ENCODE results near the gene ZNF337.
"Not testable (repeated sequence)": the region's sequence is repeated elsewhere in the genome, so short reads cannot be mapped to it uniquely, and the experiment has no call there.

ZNF337 gene

DNA sequence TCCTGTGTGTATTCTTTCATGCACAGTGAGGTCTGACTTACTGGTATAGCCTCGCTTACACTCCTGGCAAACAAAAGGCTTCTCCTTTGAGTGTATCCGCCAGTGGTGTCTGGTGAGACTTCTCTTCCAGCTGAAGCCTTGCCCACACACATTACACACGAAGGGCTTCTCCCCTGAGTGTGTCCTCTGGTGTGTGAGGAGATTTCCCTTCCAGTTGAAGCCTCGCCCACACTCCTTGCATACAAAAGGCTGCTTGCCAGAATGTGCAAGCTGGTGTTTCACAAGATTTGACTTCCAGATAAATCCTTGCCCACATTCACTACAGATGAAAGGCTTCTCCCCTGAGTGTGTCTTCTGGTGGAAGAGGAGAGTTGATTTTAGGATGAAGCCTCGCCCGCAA is 21.5 kb downstream of the ZNF337 start:
- no peak overlapping the region for H3K4me3 ChIP-seq (replicated peaks; ENCODE audit: low read depth, low read length)
- DNase-seq (ENCODE audit: low read depth), result no peak
- TF ChIP-seq, protein P1, sequence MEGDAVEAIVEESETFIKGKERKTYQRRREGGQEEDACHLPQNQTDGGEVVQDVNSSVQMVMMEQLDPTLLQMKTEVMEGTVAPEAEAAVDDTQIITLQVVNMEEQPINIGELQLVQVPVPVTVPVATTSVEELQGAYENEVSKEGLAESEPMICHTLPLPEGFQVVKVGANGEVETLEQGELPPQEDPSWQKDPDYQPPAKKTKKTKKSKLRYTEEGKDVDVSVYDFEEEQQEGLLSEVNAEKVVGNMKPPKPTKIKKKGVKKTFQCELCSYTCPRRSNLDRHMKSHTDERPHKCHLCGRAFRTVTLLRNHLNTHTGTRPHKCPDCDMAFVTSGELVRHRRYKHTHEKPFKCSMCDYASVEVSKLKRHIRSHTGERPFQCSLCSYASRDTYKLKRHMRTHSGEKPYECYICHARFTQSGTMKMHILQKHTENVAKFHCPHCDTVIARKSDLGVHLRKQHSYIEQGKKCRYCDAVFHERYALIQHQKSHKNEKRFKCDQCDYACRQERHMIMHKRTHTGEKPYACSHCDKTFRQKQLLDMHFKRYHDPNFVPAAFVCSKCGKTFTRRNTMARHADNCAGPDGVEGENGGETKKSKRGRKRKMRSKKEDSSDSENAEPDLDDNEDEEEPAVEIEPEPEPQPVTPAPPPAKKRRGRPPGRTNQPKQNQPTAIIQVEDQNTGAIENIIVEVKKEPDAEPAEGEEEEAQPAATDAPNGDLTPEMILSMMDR (IDR thresholded peaks at IDR 0.05; ENCODE audit: low read length, missing control alignments), result no peak

DNA sequence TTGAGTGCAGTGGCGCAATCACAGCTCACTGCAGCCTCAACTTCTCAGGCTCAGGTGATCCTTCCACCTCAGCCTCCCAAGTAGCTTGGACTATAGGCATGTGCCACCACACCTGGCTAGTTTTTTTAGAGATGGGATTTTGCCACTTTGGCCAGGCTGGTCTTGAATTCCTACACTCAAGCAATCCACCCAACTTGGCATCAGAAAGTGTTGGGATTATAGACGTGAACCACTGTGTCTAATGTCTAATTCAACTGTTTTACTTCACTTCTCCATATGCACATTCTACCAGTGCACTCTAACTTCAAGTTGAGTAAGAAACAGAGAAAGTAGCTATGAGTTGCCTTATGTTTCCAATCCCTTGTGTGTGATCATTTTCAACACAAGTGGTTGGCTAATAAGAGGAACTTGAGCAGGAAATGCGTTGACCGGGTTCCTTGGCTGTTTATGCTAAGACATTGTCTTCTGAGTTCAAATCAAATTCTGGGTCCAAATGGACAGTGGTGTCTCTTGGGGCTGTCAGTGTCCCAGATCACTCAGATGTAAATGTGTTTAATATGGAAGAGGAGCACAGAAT is 23.9 kb downstream of the ZNF337 start:
- H3K4me3 ChIP-seq (replicated peaks; ENCODE audit: low read depth, low read length), result no peak overlapping the region
- TF ChIP-seq, protein P1 (IDR thresholded peaks at IDR 0.05; ENCODE audit: low read length, missing control alignments), result no peak
- DNase-seq (ENCODE audit: low read depth), result no peak

DNA sequence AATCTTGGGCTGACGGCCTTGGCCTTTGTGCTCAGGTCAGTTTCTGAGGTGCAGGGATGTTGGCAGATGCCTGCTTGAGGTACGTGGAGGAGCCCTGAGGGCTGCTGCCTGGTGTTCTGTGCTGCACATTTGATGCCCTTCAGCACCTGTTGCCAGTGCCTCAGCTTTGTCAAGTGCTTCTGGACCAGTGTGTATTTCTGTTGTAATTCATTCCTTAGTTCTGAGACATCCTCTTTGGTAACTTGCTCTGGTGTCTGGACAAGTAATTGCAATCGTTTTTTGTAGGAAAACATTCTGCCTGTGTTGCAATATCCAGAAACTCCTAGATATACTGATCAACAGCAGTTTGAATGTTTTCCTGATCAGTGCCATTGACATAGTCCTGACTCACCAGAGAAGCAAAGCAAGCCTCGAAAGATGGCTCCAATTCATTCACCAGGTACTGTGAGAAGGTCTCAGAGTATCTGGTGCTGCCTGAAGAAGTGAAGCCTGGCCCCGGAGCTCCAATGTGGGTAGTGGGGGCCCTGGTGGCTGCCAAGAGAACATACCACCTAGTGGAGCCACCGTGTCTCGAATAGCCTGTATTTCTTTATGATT is 26.7 kb downstream of the ZNF337 start:
- TF ChIP-seq, protein P1 (IDR thresholded peaks at IDR 0.05; ENCODE audit: low read length, missing control alignments), result no peak
- DNase-seq (ENCODE audit: low read depth), result peak; percentile 70
- H3K4me3 ChIP-seq (replicated peaks; ENCODE audit: low read depth, low read length), result no peak overlapping the region

DNA sequence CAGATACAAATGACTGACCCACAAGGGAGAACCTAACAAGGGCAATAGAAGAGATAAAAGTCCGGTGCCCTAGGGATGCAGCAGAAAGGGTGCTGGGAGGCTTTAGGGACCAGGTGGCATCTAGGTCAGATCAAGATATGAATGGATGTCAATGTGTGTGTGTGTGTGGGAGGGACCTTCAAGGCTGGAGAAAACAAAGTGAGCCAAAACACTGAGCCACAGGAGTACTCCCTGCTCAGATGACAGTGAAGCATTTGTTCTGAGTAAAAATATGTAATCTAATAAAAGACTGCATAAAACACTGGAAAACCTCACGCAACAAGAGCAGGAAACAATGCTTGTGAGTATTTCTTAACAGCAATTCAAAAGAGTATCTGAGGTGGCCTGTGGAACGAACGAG is 28.2 kb downstream of the ZNF337 start:
- H3K4me3 ChIP-seq (replicated peaks; ENCODE audit: low read depth, low read length), result no peak overlapping the region
- TF ChIP-seq, protein P1 (IDR thresholded peaks at IDR 0.05; ENCODE audit: low read length, missing control alignments), result no peak
- DNase-seq (ENCODE audit: low read depth), result peak; percentile 13

DNA sequence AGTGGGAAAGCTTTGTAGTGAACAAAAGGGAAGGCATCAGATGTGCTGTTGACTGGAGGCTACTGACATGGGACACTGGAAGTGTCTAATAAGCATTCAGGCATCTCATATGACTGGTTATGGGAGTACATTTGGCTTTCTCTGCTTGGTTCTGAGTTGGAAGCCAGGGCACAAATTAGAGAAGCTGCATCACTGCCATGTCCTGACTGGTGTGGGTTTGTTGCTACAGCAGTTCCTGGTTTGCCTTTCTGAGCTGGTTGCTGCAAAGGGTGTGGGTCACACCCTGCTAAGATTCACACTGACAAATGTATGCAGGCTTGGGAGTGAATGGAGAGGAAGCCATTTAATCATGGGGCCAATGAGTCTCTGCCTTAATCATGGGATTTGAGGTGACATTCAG is 36.7 kb downstream of the ZNF337 start:
- TF ChIP-seq, protein P1 (IDR thresholded peaks at IDR 0.05; ENCODE audit: low read length, missing control alignments), result no peak
- H3K4me3 ChIP-seq (replicated peaks; ENCODE audit: low read depth, low read length), result no peak overlapping the region
- no peak for DNase-seq (ENCODE audit: low read depth)

DNA sequence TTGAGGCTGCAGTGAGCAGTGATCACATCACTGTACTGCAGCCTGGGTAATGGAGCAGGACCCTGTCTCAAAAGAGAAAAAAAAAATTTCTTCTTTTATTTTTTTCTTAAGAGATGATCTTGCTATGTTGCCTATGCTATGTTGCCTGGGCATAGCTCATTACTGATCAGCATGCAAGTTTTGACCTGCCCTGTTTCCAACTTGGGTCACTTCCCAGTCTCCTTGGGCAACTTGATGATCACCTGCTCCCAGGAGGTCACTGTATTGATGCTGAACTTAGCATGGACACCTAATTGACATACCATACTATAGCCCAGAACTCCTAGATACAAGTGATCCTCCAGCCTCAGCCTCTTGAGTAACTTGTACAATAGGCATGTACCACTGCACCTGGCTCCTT is 42.2 kb downstream of the ZNF337 start:
- TF ChIP-seq, protein P1 (IDR thresholded peaks at IDR 0.05; ENCODE audit: low read length, missing control alignments), result no peak
- no peak for DNase-seq (ENCODE audit: low read depth)

DNA sequence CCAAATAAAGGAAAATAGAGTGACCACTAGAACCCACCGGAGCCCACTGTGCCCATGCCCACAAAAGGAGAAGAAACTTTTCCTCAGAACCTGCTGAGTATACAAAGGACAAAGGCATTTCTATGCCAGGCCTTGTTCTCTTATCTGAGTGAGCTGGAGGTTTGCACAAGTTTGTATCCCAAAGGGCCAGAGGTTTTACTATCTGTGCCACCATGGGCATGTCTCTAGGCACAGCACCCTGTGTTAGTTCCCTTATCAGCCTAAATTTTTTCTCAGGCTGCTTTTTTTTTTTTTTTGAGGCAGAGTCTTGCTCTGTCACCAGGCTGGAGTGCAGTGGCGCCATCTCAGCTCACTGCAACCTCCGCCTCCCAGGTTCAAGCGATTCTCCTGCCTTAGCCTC is 43.8 kb downstream of the ZNF337 start:
- not testable (repeated sequence) for H3K4me3 ChIP-seq (replicated peaks; ENCODE audit: low read depth, low read length)

More for the DNA sequence above, 42.2 kb downstream of the ZNF337 start:
- H3K4me3 ChIP-seq (replicated peaks; ENCODE audit: low read depth, low read length), result no peak overlapping the region

More for the DNA sequence above, 43.8 kb downstream of the ZNF337 start:
- DNase-seq (ENCODE audit: low read depth), result not testable (repeated sequence)
